Omental fat pad (tissue), 4 donors: ENCODE measurements around the gene HOMER2. TPM values are rescaled to one million over a fixed set of nuclear protein-coding genes. Genes with fewer than 3 reads are reported as not detected.

ENCODE experiments used
- ATAC-seq: fragments of 150-250 bp; one replicate; pipeline ENCODE4 v1.9.1; 2016; ENCODE audit warnings: mild to moderate bottlenecking, moderate library complexity; ENCODE audit not compliant: low FRiP score
- DNase-seq: peaks from one replicate; pipeline ENCODE4 v3.0.0-alpha.2; 2019; ENCODE audit warnings: low spot score
- total RNA-seq, 4 donors: library from RNA; depleted of rRNA; stranded (reverse); fragments of >200 nt; gene quantifications; one replicate each; pipeline ENCODE4 v1.1.0, GENCODE V29; 2016
- TF ChIP-seq, protein P1 (sequence below), 3 donors: fragments of 450-650 bp; IDR thresholded peaks; one replicate each; pipeline ENCODE4 v1.5.1; 2016 to 2017; ENCODE audit warnings: antibody characterized with exemption in 3 of 3, mild to moderate bottlenecking in 3 of 3, moderate library complexity in 2 of 3

Gene HOMER2
- total RNA-seq, 4 donors from 2014 or later = 4.0 to 7.1 (median 4.7) TPM

DNA sequence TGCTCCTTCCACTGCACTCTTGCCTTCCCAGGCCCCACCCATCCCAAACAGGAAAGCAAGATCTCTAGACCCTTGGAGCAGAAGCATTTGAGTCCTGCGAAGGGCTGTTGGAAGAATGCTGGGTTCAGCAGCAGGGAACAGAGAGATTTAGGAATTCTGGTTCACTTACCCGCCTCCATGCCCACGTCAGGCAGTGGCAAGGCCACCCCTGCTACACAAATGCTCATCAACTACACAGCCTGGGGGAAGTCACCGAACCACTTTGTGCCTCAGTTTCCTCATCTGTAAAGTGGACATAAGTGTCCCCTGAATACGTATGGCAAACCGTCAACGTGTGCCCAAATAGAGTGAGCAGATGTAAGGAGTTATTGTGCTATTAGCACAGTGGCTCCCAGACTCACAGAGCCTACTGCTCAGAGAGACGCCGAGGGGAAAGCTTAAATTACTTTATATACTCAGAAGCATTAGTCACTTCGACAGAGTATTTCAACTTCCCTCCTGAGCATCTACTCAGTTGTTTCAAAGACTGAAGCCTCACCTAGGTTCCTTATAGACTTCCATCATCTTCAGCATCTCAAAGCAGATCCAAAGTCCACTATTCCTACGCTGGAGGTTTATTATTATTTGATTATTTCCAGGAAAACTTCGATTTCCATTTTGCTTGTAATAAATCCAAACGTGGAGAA lies 905 bp downstream of the HOMER2 start:
- ATAC-seq (no peak), DNase-seq (no peak)
- TF ChIP-seq, protein P1, sequence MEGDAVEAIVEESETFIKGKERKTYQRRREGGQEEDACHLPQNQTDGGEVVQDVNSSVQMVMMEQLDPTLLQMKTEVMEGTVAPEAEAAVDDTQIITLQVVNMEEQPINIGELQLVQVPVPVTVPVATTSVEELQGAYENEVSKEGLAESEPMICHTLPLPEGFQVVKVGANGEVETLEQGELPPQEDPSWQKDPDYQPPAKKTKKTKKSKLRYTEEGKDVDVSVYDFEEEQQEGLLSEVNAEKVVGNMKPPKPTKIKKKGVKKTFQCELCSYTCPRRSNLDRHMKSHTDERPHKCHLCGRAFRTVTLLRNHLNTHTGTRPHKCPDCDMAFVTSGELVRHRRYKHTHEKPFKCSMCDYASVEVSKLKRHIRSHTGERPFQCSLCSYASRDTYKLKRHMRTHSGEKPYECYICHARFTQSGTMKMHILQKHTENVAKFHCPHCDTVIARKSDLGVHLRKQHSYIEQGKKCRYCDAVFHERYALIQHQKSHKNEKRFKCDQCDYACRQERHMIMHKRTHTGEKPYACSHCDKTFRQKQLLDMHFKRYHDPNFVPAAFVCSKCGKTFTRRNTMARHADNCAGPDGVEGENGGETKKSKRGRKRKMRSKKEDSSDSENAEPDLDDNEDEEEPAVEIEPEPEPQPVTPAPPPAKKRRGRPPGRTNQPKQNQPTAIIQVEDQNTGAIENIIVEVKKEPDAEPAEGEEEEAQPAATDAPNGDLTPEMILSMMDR (IDR thresholded peaks at IDR 0.05) = no peak

DNA sequence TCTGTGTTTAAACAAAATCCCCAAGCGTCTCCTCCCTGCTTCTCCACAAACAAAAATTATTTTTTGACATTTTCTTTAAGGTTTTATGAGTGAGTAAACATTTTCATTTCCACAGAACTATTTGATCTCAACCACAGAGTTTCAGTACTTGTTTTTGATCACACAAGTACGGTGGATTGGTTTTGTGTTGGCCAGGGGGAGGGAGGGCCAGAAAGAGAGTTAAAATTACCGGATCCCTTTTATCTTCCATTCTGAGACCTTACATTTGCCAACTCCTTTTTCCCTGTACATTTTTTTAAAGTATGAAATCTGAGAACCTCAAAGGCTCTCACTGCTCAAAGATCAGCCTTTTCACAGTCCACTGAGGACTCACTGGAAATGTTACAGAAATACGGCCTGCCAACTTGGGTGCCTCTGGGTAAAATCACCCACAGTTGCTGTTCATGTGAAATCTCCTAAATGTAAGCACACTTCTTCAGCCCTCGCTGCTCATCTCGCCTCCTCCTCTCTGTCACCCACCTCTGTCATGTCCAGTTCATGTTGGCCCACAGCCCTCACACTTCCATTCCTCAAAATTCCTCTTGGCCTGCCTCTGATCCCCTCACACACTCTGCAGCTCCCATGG lies 1.7 kb downstream of the HOMER2 start:
- no peak for DNase-seq
- ATAC-seq = no peak
- TF ChIP-seq, protein P1 (IDR thresholded peaks at IDR 0.05) = no peak

DNA sequence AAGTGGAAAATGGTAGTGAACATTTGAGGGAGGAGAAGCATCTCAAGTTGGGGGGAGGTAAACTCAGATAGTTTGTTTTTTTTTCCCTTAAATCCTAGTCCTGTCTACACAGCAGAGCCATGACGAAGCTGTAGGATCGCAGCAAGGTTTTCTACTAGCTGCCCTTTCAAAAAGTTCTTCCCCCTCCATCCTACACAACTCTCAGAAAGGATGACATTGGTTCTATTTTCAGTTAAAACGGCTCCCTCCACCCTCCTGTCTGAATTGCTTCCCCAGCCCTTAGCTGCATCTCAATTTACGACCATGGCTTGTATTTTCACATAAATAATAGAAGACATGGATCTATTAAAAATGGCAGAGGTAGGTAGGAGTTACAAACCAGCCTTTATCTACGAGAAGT lies 2.2 kb downstream of the HOMER2 start:
- DNase-seq (no peak), ATAC-seq (no peak)
- TF ChIP-seq, protein P1 (IDR thresholded peaks at IDR 0.05) = no peak

GRCh38 chr15:82946155-82946701 lies 6.3 kb downstream of the HOMER2 start:
- ATAC-seq = no peak
- TF ChIP-seq, protein P1 (IDR thresholded peaks at IDR 0.05) = no peak
- no peak for DNase-seq

DNA sequence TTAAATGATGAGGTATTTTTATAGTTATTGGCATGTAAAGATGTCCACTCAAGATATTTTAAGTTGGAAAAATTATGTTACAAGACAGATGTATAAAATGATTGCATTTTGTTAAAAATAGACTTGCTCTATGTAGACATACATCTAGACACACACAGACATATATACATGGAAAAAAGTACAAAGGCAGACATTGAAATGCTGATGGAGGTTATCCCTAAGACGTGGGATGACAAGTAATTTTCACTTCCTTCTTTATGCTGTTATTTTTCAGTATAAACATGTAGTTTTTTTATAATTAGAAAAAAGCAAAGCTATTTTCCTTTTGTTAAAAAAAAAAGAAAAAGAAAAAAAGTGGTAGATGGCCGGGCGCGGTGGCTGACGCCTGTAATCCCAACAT lies 7.2 kb downstream of the HOMER2 start:
- ATAC-seq (no peak), DNase-seq (no peak)
- TF ChIP-seq, protein P1 (IDR thresholded peaks at IDR 0.05) = no peak

DNA sequence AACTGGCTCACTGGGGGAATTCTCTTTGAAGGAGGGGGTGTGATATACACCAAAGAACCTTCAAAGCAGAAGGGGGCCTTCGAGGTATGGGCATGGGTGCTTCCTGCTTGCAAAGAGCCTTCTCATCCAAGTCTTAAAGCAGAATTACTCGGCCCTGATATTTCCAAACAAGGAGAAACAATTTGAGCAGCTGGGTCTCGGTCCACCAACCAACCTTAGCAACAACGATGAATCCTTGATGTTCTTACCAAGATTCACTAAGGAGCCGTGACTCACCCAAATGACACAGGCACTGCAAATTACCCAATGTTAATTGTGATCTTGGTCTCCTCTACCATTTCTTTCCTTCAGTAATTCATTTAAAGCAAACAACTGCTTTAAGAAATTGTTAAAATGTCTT lies 7.7 kb downstream of the HOMER2 start:
- TF ChIP-seq, protein P1 (IDR thresholded peaks at IDR 0.05) = no peak

DNA sequence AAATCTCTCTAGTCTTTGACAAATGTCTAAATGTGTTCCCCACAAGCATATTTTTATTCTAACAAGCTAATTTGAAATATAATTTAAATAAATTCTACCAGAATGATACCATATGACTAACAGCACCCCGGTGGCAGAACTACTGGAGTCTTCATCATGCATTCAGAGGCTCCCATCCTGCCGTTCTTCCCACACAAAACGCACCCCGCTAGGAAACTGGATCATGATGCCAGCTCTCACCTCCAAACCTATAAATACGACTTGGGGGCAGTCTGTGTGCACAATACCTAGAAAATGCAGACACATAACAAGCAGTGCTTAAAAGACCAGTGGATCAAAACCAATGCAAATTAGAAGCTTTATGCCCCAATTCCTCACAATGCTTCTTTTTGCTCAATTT lies 8.5 kb downstream of the HOMER2 start:
- DNase-seq (no peak), ATAC-seq (no peak)
- TF ChIP-seq, protein P1 (IDR thresholded peaks at IDR 0.05) = no peak

More for the DNA sequence above, 7.7 kb downstream of the HOMER2 start:
- DNase-seq (no peak), ATAC-seq (no peak)
